ENCODE results near the gene VSTM2L. TPM values are rescaled to one million over a fixed set of nuclear protein-coding genes. Genes with fewer than 3 reads are reported as not detected.

Gene VSTM2L
- total and polyA plus RNA-seq, 2 experiments from 2014 or later = 4.1 to 9.2 TPM

DNA sequence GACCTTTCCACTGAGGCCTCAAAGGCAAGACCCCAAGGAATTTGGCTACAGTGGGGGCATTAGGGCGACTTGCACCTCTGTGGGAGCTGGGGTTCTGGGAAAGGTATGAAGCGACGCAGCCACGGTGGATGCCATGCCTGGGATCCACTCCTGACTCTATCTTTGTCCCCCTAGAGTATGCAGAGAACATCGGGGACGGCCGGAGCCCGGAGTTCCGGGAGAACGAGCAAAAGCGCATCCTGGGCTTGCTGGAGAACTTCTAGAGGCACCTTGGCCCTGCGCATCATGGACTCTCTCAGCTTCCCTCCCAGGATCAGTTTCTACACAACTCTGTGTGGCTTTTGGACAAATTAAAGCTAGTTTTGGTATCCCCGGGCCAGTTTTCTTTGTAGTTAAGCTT lies 31.2 kb upstream of the VSTM2L start:
- H3K4me1 ChIP-seq (ENCODE audit: insufficient read depth) = no peaks in the 10 kb centered on the region
- H3K9ac ChIP-seq = no peak overlapping the region
- H3F3A ChIP-seq (ENCODE audit: insufficient read depth) = no peaks in the 10 kb centered on the region
- in situ Hi-C loops (cut with MboI) = no loop called here
- no peak for DNase-seq
- 96 to 97% methylated on average over 13 of the region's 13 CpGs for WGBS, 2 experiments (ENCODE audit: low coverage in 1 of 2, low lambda C conversion rate in 2 of 2, missing lambda C conversion rate in 2 of 2)
- no peaks in the 10 kb centered on the region for H3K27me3 ChIP-seq (replicated peaks; ENCODE audit: insufficient read depth)
- H3K79me2 ChIP-seq (ENCODE audit: insufficient read depth) = no peaks in the 10 kb centered on the region
- no peak overlapping the region for H2AFZ ChIP-seq
- no peaks in the 10 kb centered on the region for H3K36me3 ChIP-seq (ENCODE audit: low read depth)
- H3K27ac ChIP-seq = no peak overlapping the region
- no peaks in the 10 kb centered on the region for H4K20me1 ChIP-seq (ENCODE audit: insufficient read depth)
- no peaks in the 10 kb centered on the region for H3K9me3 ChIP-seq (ENCODE audit: low read depth)
- H3K9me2 ChIP-seq (ENCODE audit: insufficient read depth) = no peaks in the 10 kb centered on the region
- H3K4me2 ChIP-seq (ENCODE audit: unreplicated experiment) = no peak overlapping the region
- TF ChIP-seq EZH2phosphoT487 (IDR thresholded peaks at IDR 0.05; ENCODE audit: insufficient read depth, low read depth) (no peak), EZH2 (IDR thresholded peaks at IDR 0.05; ENCODE audit: insufficient read depth, poor library complexity, severe bottlenecking) (no peak)
- no peak overlapping the region for H3K4me3 ChIP-seq

DNA sequence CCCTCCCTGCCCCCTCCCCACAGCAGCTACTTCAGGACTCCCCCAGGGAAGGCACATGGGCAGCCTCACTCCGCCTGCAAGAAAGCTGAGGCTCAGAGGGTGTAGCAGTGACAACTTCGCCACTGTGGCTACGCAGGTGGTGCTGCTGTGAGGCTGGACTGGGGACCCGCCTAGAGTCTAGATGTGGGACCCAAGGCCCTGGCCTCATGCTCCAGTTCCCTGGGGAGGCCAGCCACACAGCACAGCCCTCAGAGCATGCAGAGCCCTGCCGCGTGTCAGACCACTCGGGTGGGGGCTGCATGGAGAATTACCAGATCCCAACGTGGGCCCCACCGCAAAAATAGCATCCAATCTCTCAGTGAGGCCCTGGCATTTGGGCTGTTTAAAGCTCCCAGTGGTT lies 30.8 kb upstream of the VSTM2L start:
- Histone ChIP-seq H2AFZ (no peak overlapping the region), H3K79me2 (ENCODE audit: insufficient read depth) (no peaks in the 10 kb centered on the region), H3K4me3 (no peak overlapping the region), H3K36me3 (ENCODE audit: low read depth) (no peaks in the 10 kb centered on the region), H3K4me2 (ENCODE audit: unreplicated experiment) (no peak overlapping the region), H3K9me2 (ENCODE audit: insufficient read depth) (no peaks in the 10 kb centered on the region), H3K9ac (no peak overlapping the region), H3K27ac (no peak overlapping the region), H3K4me1 (ENCODE audit: insufficient read depth) (no peaks in the 10 kb centered on the region), H3K27me3 (replicated peaks; ENCODE audit: insufficient read depth) (no peaks in the 10 kb centered on the region), H3F3A (ENCODE audit: insufficient read depth) (no peaks in the 10 kb centered on the region), H4K20me1 (ENCODE audit: insufficient read depth) (no peaks in the 10 kb centered on the region), H3K9me3 (ENCODE audit: low read depth) (no peaks in the 10 kb centered on the region)
- no peak for DNase-seq
- WGBS, 2 experiments (ENCODE audit: low coverage in 1 of 2, low lambda C conversion rate in 2 of 2, missing lambda C conversion rate in 2 of 2) = 97 to 100% methylated on average over 9 of the region's 9 CpGs
- in situ Hi-C loops (cut with MboI) = no loop called here
- TF ChIP-seq EZH2phosphoT487 (IDR thresholded peaks at IDR 0.05; ENCODE audit: insufficient read depth, low read depth) (no peak), EZH2 (IDR thresholded peaks at IDR 0.05; ENCODE audit: insufficient read depth, poor library complexity, severe bottlenecking) (no peak)

DNA sequence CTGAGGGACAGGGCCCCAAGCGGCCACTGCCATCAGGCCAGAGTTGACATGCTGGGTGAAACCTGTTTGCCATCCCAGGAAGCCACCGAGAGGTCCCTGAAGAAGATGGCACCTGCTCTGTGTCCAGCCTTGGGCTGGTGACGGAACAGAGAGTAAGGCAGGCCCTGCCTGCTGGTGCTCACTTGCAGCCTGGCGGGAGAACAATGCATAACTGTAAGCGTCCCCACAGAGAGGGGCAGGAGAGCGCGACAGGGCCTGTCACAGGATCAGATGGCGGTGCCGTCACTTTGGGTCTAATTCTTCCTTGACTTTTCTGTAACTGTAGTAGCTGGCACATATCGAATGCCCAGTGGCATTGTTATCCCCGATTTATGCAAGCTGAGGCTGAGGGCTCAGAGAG lies 29.0 kb upstream of the VSTM2L start:
- Histone ChIP-seq H3K9ac (no peak overlapping the region), H3K4me2 (ENCODE audit: unreplicated experiment) (no peak overlapping the region), H3K4me3 (no peak overlapping the region), H3K9me3 (ENCODE audit: low read depth) (no peaks in the 10 kb centered on the region), H4K20me1 (ENCODE audit: insufficient read depth) (no peaks in the 10 kb centered on the region), H3K4me1 (ENCODE audit: insufficient read depth) (no peaks in the 10 kb centered on the region), H3K36me3 (ENCODE audit: low read depth) (no peaks in the 10 kb centered on the region), H3K27me3 (replicated peaks; ENCODE audit: insufficient read depth) (no peaks in the 10 kb centered on the region), H3K9me2 (ENCODE audit: insufficient read depth) (no peaks in the 10 kb centered on the region), H3F3A (ENCODE audit: insufficient read depth) (no peaks in the 10 kb centered on the region), H3K27ac (no peak overlapping the region), H2AFZ (no peak overlapping the region), H3K79me2 (ENCODE audit: insufficient read depth) (no peaks in the 10 kb centered on the region)
- in situ Hi-C loops (cut with MboI) = no loop called here
- DNase-seq = no peak
- 92 to 95% methylated on average over 11 of the region's 11 CpGs for WGBS, 2 experiments (ENCODE audit: low coverage in 1 of 2, low lambda C conversion rate in 2 of 2, missing lambda C conversion rate in 2 of 2)
- TF ChIP-seq EZH2phosphoT487 (IDR thresholded peaks at IDR 0.05; ENCODE audit: insufficient read depth, low read depth) (no peak), EZH2 (IDR thresholded peaks at IDR 0.05; ENCODE audit: insufficient read depth, poor library complexity, severe bottlenecking) (no peak)

DNA sequence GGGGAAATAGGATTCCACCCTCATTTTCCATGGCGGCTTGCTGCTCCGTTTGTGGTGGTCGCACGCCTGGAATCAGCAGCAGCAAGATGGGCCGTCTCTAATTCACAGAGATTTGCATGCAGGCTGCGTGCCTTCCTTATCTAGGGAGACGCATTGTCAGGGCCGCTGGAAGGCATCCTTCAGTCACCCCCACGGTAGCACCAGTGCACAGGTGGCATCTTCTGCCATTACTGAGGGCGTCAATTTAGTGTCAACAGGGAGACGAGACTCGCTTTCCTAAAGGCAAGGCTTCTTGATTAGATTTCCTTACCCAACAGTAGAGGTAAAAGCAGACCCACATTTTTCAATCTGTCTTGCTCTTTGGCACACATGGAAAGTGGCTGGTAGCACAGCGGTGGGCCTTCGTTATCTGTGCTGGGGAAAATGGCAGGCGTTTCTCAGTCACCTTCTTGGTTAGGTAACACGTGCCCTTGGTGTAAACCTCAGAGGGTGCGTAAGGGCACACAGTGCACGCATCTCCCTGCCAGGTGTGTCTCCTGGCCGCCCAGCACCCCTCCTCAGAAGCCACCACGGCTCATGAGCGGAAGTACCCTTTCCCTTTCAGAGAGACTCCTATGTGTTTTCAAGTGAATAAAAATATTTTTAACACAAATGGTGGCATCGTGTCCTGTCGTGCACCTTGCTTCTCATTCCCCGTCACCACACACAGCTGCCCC lies 27.3 kb upstream of the VSTM2L start:
- Histone ChIP-seq H2AFZ (no peak overlapping the region), H3K4me2 (ENCODE audit: unreplicated experiment) (no peak overlapping the region), H3K36me3 (ENCODE audit: low read depth) (no peaks in the 10 kb centered on the region), H3K4me1 (ENCODE audit: insufficient read depth) (no peaks in the 10 kb centered on the region), H3K27me3 (replicated peaks; ENCODE audit: insufficient read depth) (no peaks in the 10 kb centered on the region), H3K27ac (no peak overlapping the region), H3K9me3 (ENCODE audit: low read depth) (no peaks in the 10 kb centered on the region), H3K9ac (no peak overlapping the region), H3K79me2 (ENCODE audit: insufficient read depth) (no peaks in the 10 kb centered on the region), H3K4me3 (no peak overlapping the region), H4K20me1 (ENCODE audit: insufficient read depth) (no peaks in the 10 kb centered on the region), H3K9me2 (ENCODE audit: insufficient read depth) (no peaks in the 10 kb centered on the region), H3F3A (ENCODE audit: insufficient read depth) (no peaks in the 10 kb centered on the region)
- WGBS, 2 experiments (ENCODE audit: low coverage in 1 of 2, low lambda C conversion rate in 2 of 2, missing lambda C conversion rate in 2 of 2) = 93 to 94% methylated on average over 24 of the region's 24 CpGs
- no peak for TF ChIP-seq EZH2phosphoT487 (IDR thresholded peaks at IDR 0.05; ENCODE audit: insufficient read depth, low read depth)
- TF ChIP-seq EZH2 (IDR thresholded peaks at IDR 0.05; ENCODE audit: insufficient read depth, poor library complexity, severe bottlenecking) = no peak
- no peak for DNase-seq
- in situ Hi-C loops (cut with MboI) = no loop called here

All from GM23248 (cell line).